ENCODE data around the gene SPOPL. TPM values are rescaled to one million over a fixed set of nuclear protein-coding genes. Genes with fewer than 3 reads are reported as not detected.
"Not testable (repeated sequence)": the region's sequence is repeated elsewhere in the genome, so short reads cannot be mapped to it uniquely, and the experiment has no call there.

SPOPL gene
- total and polyA plus RNA-seq, 2 experiments from 2014 or later: 3.4 to 13.6 TPM

DNA sequence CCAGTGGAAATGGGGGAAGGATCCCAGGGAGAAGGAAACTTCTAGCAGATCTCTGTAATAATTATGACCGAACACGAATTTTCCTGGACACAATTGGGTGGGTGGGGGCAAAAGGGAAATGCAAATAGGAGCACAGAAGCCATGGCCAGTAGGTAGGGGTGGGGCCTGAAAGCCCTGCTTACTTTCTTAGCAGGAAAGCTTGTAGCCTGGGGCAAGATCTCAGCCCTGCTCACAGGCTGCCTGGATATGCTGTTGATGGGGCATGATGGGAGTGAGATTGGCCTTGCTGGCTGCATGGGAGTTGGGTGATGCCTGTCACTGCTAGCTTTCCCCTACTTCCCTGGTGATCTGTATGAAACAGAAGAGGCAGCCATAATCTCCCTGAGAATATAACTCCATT is 45.9 kb upstream of the SPOPL start:
- TF ChIP-seq CTCF (IDR thresholded peaks at IDR 0.05; ENCODE audit: low read depth, low read length): no peak
- no peaks in the 10 kb centered on the region for H3K27me3 ChIP-seq

GRCh38 chr2:138462689-138463088 is 38.9 kb upstream of the SPOPL start:
- H3K9me3 ChIP-seq (ENCODE audit: low read depth); H3K27me3 ChIP-seq; H3K4me3 ChIP-seq; H3K27ac ChIP-seq; DNase-seq (ENCODE audit: low read depth in 1 of 2, low spot score in 1 of 2); H3K36me3 ChIP-seq; H3K4me1 ChIP-seq (ENCODE audit: low read depth): not testable (repeated sequence)

More for the DNA sequence above, 45.9 kb upstream of the SPOPL start:
- H3K4me3 ChIP-seq: no peak overlapping the region
- H3K36me3 ChIP-seq: no peaks in the 10 kb centered on the region
- no peak for DNase-seq (ENCODE audit: low read depth in 1 of 2, low spot score in 1 of 2)
- no peaks in the 10 kb centered on the region for H3K4me1 ChIP-seq (ENCODE audit: low read depth)
- no peak overlapping the region for H3K27ac ChIP-seq
- no peaks in the 10 kb centered on the region for H3K9me3 ChIP-seq (ENCODE audit: low read depth)

DNA sequence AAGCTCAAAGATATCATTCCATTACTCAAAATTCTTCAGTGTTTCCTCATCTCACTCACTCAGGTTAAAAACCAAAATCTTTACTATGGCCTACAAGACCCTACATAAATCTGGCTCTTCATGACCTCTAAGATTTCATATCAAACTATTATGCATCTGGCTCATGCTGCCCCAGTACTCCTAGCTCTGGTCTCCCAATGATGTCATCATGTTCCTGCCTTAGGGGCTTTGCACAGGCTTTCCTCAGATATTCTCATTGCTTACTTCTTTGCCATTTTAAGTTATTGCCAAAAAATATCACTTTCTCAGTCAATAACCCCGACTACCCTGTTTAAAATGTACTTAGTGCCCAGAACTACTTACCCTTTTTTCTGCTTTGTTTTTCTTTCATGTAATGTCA is 33.0 kb upstream of the SPOPL start:
- no peak overlapping the region for H3K27ac ChIP-seq
- H3K27me3 ChIP-seq: no peaks in the 10 kb centered on the region
- H3K9me3 ChIP-seq (ENCODE audit: low read depth): no peaks in the 10 kb centered on the region
- no peaks in the 10 kb centered on the region for H3K4me1 ChIP-seq (ENCODE audit: low read depth)
- H3K36me3 ChIP-seq: no peaks in the 10 kb centered on the region
- no peak overlapping the region for H3K4me3 ChIP-seq
- TF ChIP-seq CTCF (IDR thresholded peaks at IDR 0.05; ENCODE audit: low read depth, low read length): no peak
- DNase-seq (ENCODE audit: low read depth in 1 of 2, low spot score in 1 of 2): no peak

DNA sequence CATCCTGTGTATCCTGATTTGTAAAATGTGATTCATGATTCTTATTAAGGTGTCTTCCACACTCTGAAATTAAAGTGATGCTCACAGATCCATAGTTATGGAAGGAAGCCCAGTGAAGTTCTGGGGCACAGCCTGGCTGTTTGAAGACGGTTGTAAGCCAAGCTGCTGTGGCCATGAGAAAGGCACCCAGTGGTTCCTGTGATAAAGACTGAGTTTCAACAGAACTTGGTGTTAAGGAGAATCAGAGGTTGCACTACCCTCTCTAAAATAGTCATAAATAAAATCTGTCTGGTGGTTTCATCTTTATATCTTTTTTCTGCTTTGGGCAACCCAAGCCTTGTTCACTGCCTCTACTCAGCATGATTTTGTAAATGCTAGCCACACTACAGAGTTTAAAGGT is 32.2 kb upstream of the SPOPL start:
- no peak for DNase-seq (ENCODE audit: low read depth in 1 of 2, low spot score in 1 of 2)
- Histone ChIP-seq H3K27me3 (no peaks in the 10 kb centered on the region), H3K9me3 (ENCODE audit: low read depth) (no peaks in the 10 kb centered on the region), H3K36me3 (no peaks in the 10 kb centered on the region), H3K27ac (no peak overlapping the region), H3K4me1 (ENCODE audit: low read depth) (no peaks in the 10 kb centered on the region), H3K4me3 (no peak overlapping the region)
- TF ChIP-seq CTCF (IDR thresholded peaks at IDR 0.05; ENCODE audit: low read depth, low read length): no peak

- Histone ChIP-seq H3K36me3 (no peaks in the 10 kb centered on the region), H3K9me3 (ENCODE audit: low read depth) (no peaks in the 10 kb centered on the region), H3K27me3 (no peaks in the 10 kb centered on the region), H3K4me3 (no peak overlapping the region), H3K4me1 (ENCODE audit: low read depth) (no peaks in the 10 kb centered on the region), H3K27ac (no peak overlapping the region)
- DNase-seq (ENCODE audit: low read depth in 1 of 2, low spot score in 1 of 2): no peak
- TF ChIP-seq CTCF (IDR thresholded peaks at IDR 0.05; ENCODE audit: low read depth, low read length): no peak
These were observed 30.6 kb upstream of the SPOPL start for GRCh38 chr2:138470941-138471340.

DNA sequence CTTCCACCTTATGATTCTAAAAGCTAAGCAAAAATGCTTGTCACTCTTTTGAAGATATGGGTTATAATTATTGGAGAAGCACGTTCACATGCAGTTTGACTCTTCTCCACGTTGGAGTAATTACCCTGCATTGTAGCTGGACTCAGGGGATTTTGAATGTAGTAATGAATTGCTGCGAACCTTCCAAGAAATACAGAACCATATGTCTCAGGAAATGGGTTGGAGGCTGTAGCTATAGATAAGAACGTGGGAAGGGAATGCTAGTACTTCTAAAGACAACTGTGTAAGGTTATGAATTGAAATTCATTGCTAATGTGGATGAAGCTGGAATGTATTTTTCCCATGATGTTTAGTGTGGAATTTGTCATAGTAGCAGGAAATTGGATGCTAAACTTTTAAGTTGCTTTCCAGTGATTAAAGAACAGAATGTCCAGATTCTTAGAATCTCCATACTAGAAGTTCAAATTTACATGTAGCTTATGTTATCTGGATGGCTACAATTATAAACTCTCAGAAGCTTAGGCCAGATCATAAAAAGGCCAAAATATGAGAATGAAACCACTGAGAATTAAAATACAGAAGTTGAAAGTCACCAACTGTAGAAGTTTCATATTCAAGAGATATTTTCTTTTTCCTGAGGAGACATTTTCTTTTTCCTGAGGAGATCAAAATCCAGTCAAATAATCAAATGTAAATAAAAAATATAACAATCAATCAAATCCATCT is 27.3 kb upstream of the SPOPL start:
- no peak for TF ChIP-seq CTCF (IDR thresholded peaks at IDR 0.05; ENCODE audit: low read depth, low read length)
- Histone ChIP-seq H3K36me3 (no peaks in the 10 kb centered on the region), H3K4me3 (no peak overlapping the region), H3K9me3 (ENCODE audit: low read depth) (no peaks in the 10 kb centered on the region), H3K27me3 (no peaks in the 10 kb centered on the region), H3K4me1 (ENCODE audit: low read depth) (no peaks in the 10 kb centered on the region), H3K27ac (no peak overlapping the region)
- peak in 1 of 2 donors; percentile 86 for DNase-seq (ENCODE audit: low read depth in 1 of 2, low spot score in 1 of 2)
